Stomach (tissue), 4 donors: ENCODE data around the gene RIBC2.

Experiments
- CTCF ChIP-seq, 7 experiments: fragments of 450-650 bp in 4 of 7; fragments of 200-600 bp in 3 of 7; sonication (generic) in 3 of 7; IDR thresholded peaks; one replicate each; pipeline ENCODE4 v1.5.1; 2016 to 2019; ENCODE audit warnings: antibody characterized with exemption in 7 of 7, control low read depth in 2 of 7, mild to moderate bottlenecking in 1 of 7
- EP300 ChIP-seq: sonication (generic); formaldehyde crosslinking; IDR thresholded peaks from one replicate; pipeline ENCODE4 v1.6.1; 2017; ENCODE audit warnings: antibody characterized with exemption
- POLR2A ChIP-seq, 4 donors: fragments of 450-650 bp; IDR thresholded peaks; one replicate each; pipeline ENCODE4 v1.6.1; 2016; ENCODE audit warnings: antibody characterized with exemption in 4 of 4, control low read depth in 2 of 4, mild to moderate bottlenecking in 1 of 4, moderate library complexity in 1 of 4

- TF ChIP-seq EP300 (no peak), CTCF (IDR thresholded peaks at IDR 0.05) (no peak), POLR2A (IDR thresholded peaks at IDR 0.05) (no peak)
These were observed 6.5 kb downstream of the RIBC2 start for GRCh38 chr22:45420011-45420410.
